ENCODE measurements around the gene KAZALD1. TPM values are rescaled to one million over a fixed set of nuclear protein-coding genes. Genes with fewer than 3 reads are reported as not detected.

Gene KAZALD1
- total and polyA plus RNA-seq, 10 of the 15 experiments (the other 5 are each of a cell fraction or from before 2014, with no cell fraction given) = 0.10 to 4.3 (median 1.9) TPM

DNA sequence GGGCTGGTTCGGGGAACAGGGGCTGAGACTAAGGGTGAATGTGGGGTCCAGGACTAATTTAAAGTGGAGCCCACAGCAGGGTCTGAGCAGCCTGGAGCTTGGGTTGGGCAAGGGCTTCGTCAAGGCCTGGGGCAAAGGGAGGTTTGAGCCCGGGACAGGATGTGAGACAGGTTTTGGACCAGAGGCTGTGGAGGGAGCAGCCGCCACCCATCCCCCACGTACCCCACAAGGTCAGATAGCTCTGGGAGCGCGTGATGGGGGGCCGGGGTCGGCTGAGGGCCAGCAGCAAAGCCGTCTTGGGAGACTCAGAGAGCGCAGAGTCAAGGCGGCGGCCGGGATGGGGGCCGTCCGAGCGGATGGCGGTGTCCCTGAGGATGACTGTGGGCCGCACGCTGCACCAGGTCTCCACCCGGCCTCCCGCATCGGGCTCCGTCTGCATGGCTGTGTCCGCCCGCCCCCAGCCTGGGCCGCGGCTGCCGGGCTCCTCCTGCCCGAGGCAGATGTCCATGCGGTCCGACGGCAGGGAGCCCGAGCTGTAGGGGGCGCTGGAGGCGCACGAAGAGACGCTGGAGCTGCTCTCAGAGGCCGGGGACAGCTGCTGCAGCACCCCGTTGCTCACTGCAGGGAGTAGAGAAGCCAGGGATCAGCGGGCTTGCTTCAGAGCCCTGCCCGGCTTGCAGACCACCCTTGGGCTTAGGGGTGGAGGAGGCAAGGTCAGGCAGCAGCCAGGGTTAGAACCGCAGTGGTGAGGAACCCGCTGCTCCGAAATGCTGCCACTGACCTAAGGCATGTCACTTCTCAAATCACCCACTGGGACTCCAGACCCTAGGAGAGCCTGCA, 43.0 kb upstream of the KAZALD1 start (continued):
- TF ChIP-seq ZNF687 (IDR thresholded peaks at IDR 0.05) = no peak
- TF ChIP-seq IKZF2 (IDR thresholded peaks at IDR 0.05) = no peak
- no peak for TF ChIP-seq KDM1A (IDR thresholded peaks at IDR 0.05; ENCODE audit: borderline replicate concordance)
- peak; percentile 43; the same call in 1 of the 2 replicates for TF ChIP-seq RAD21 (IDR thresholded peaks at IDR 0.05; ENCODE audit: insufficient read depth, low read depth, low read length)
- no peak for TF ChIP-seq STAT1 (conservative IDR thresholded peaks at IDR 0.05)
- TF ChIP-seq, protein P1, sequence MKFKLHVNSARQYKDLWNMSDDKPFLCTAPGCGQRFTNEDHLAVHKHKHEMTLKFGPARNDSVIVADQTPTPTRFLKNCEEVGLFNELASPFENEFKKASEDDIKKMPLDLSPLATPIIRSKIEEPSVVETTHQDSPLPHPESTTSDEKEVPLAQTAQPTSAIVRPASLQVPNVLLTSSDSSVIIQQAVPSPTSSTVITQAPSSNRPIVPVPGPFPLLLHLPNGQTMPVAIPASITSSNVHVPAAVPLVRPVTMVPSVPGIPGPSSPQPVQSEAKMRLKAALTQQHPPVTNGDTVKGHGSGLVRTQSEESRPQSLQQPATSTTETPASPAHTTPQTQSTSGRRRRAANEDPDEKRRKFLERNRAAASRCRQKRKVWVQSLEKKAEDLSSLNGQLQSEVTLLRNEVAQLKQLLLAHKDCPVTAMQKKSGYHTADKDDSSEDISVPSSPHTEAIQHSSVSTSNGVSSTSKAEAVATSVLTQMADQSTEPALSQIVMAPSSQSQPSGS (IDR thresholded peaks at IDR 0.05; ENCODE audit: low read length) = no peak
- TF ChIP-seq FOXK2 (IDR thresholded peaks at IDR 0.05) = no peak

All from GM12878 (cell line).